Measurements from ENCODE around the gene OR2T10. TPM values are rescaled to one million over a fixed set of nuclear protein-coding genes. Genes with fewer than 3 reads are reported as not detected.

OR2T10 gene
- total RNA-seq, 1 experiment from 2014 or later: not detected

DNA sequence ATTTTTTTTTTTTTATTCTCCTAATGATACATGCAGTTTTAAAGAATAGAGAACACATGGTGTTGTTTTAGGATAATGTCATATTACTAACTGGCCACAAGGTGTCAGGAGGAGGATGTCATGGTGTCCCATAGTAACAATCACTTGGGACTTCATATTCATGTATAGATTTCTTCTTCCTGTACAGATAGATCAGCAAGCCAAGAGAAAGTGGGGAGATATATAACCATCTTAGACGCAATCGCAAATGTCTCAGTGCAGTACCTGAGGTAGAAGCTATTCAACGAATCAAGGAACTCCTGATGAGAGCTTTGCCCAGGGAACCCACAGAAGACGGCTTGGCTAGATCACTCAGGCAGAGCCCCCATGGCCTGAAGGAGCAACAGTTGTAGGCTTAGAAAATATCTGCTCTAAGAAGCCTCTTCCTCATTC, 25.1 kb upstream of the OR2T10 start:
- H3K27ac ChIP-seq (ENCODE audit: low read length): no peak overlapping the region
- no peaks in the 10 kb centered on the region for H3K4me1 ChIP-seq (ENCODE audit: control insufficient read depth, insufficient read depth, low read length)
- DNase-seq (ENCODE audit: low read depth, low spot score): peak; percentile 10
- ATAC-seq: peak; percentile 83
- H3K4me3 ChIP-seq (ENCODE audit: low read depth in 2 of 2, low read length in 2 of 2): no peak overlapping the region
- no peaks in the 10 kb centered on the region for H3K9me3 ChIP-seq (ENCODE audit: control insufficient read depth, insufficient read depth, low read depth, low read length)
- in situ Hi-C loops (cut with HindIII; ENCODE audit: low pct_unique_long_range_greater_than_20kb, low sequenced_read_pairs) (no loop called here), intact Hi-C loops (cut with micrococcal nuclease; ENCODE audit: unreplicated experiment) (loop anchor here (1.0 to 10.0 kb wide), 3 partner anchors 65 to 938 kb away; no protein-coding TSS in a partner anchor)
- ChIA-PET CTCF (no interaction called here), POLR2A (no interaction called here)
- TF ChIP-seq TCF7L2 (IDR thresholded peaks at IDR 0.05; ENCODE audit: low read depth, low read length): no peak
- TF ChIP-seq, protein P1, sequence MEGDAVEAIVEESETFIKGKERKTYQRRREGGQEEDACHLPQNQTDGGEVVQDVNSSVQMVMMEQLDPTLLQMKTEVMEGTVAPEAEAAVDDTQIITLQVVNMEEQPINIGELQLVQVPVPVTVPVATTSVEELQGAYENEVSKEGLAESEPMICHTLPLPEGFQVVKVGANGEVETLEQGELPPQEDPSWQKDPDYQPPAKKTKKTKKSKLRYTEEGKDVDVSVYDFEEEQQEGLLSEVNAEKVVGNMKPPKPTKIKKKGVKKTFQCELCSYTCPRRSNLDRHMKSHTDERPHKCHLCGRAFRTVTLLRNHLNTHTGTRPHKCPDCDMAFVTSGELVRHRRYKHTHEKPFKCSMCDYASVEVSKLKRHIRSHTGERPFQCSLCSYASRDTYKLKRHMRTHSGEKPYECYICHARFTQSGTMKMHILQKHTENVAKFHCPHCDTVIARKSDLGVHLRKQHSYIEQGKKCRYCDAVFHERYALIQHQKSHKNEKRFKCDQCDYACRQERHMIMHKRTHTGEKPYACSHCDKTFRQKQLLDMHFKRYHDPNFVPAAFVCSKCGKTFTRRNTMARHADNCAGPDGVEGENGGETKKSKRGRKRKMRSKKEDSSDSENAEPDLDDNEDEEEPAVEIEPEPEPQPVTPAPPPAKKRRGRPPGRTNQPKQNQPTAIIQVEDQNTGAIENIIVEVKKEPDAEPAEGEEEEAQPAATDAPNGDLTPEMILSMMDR (IDR thresholded peaks at IDR 0.05): peak; percentile 67
- no peak for TF ChIP-seq POLR2AphosphoS5 (IDR thresholded peaks at IDR 0.05; ENCODE audit: low read depth, low read length)
- H3K27me3 ChIP-seq (ENCODE audit: control insufficient read depth, insufficient read depth, low read length): no peaks in the 10 kb centered on the region
- H3K36me3 ChIP-seq (ENCODE audit: control insufficient read depth, insufficient read depth, low read length): no peaks in the 10 kb centered on the region
- no TSS peak for BruUV-seq (replicated peaks)

- in situ Hi-C loops (cut with HindIII; ENCODE audit: low pct_unique_long_range_greater_than_20kb, low sequenced_read_pairs): no loop called here
These were observed 24.3 kb upstream of the OR2T10 start for GRCh38 chr1:248621770-248622169.

More at GRCh38 chr1:248621770-248622169, 24.3 kb upstream of the OR2T10 start:
- ChIA-PET POLR2A (no interaction called here), CTCF (no interaction called here)
- DNase-seq (ENCODE audit: low read depth, low spot score) (no peak), ATAC-seq (no peak)
- BruUV-seq (replicated peaks): no TSS peak
- intact Hi-C loops (cut with micrococcal nuclease; ENCODE audit: unreplicated experiment): loop anchor here (1.0 to 10.0 kb wide), 3 partner anchors 66 to 937 kb away; no protein-coding TSS in a partner anchor
- Histone ChIP-seq H3K36me3 (ENCODE audit: control insufficient read depth, insufficient read depth, low read length) (no peaks in the 10 kb centered on the region), H3K4me3 (ENCODE audit: low read depth in 2 of 2, low read length in 2 of 2) (no peak overlapping the region), H3K27me3 (ENCODE audit: control insufficient read depth, insufficient read depth, low read length) (no peaks in the 10 kb centered on the region), H3K27ac (ENCODE audit: low read length) (no peak overlapping the region), H3K9me3 (ENCODE audit: control insufficient read depth, insufficient read depth, low read depth, low read length) (no peaks in the 10 kb centered on the region), H3K4me1 (ENCODE audit: control insufficient read depth, insufficient read depth, low read length) (no peaks in the 10 kb centered on the region)
- TF ChIP-seq TCF7L2 (IDR thresholded peaks at IDR 0.05; ENCODE audit: low read depth, low read length) (no peak), REST (IDR thresholded peaks at IDR 0.05; ENCODE audit: insufficient read depth in 1 of 2, low read depth in 2 of 2, low read length in 1 of 2) (no peak), SIN3A (IDR thresholded peaks at IDR 0.05; ENCODE audit: borderline replicate concordance, insufficient read depth, low read depth, low read length) (no peak), POLR2AphosphoS5 (IDR thresholded peaks at IDR 0.05; ENCODE audit: low read depth, low read length) (no peak)
- TF ChIP-seq, protein P1 (IDR thresholded peaks at IDR 0.05): no peak
